OCI-LY7 (cell line): ENCODE measurements around the gene CRB1.

Source experiments
- CTCF ChIP-seq: fragments of 200-600 bp; sonication (generic); conservative IDR thresholded peaks from 2 replicates; pipeline ENCODE4 v1.5.1; 2014; ENCODE audit warnings: mild to moderate bottlenecking, antibody characterized with exemption, low read length, moderate library complexity, mixed read lengths
- EZH2phosphoT487 ChIP-seq: fragments of 200-600 bp; sonication (generic); IDR thresholded peaks from 2 replicates; pipeline ENCODE4 v1.6.1; 2018; ENCODE audit warnings: low read depth, borderline replicate concordance, mild to moderate bottlenecking, mixed run types, antibody characterized with exemption, low read length, moderate library complexity, mixed read lengths

- no peak for TF ChIP-seq CTCF
- TF ChIP-seq EZH2phosphoT487: no peak
Observed at GRCh38 chr1:197486946-197487345, 218.9 kb downstream of the CRB1 start.
